ENCODE results near the gene OTULIN.

OTULIN gene

GRCh38 chr5:14741801-14742440, 77.4 kb downstream of the OTULIN start:
- no peak for DNase-seq (ENCODE audit: low read depth, low spot score)

- no peak for DNase-seq (ENCODE audit: low read depth, low spot score)
Observed at GRCh38 chr5:14742498-14742897, 78.0 kb downstream of the OTULIN start.

- no peak for DNase-seq (ENCODE audit: low read depth, low spot score)
Observed at GRCh38 chr5:14743601-14744295, 79.2 kb downstream of the OTULIN start.

GRCh38 chr5:14744296-14745187, 80.0 kb downstream of the OTULIN start:
- no peak for DNase-seq (ENCODE audit: low read depth, low spot score)

GRCh38 chr5:14745188-14745563, 80.7 kb downstream of the OTULIN start:
- no peak for DNase-seq (ENCODE audit: low read depth, low spot score)

GRCh38 chr5:14745753-14746152, 81.2 kb downstream of the OTULIN start:
- DNase-seq (ENCODE audit: low read depth, low spot score), result no peak

- DNase-seq (ENCODE audit: low read depth, low spot score), result no peak
Observed at GRCh38 chr5:14748180-14748900, 83.8 kb downstream of the OTULIN start.
